ENCODE data around the gene FBXO34.
"Not testable (repeated sequence)": the region's sequence is repeated elsewhere in the genome, so short reads cannot be mapped to it uniquely, and the experiment has no call there.

FBXO34 gene

GRCh38 chr14:55381040-55381439, 109.8 kb downstream of the FBXO34 start:
- in situ Hi-C loops (cut with HindIII; ENCODE audit: low sequenced_read_pairs) = no loop called here

GRCh38 chr14:55381561-55381960, 110.3 kb downstream of the FBXO34 start:
- in situ Hi-C loops (cut with HindIII; ENCODE audit: low sequenced_read_pairs) = no loop called here

GRCh38 chr14:55382483-55382882, 111.3 kb downstream of the FBXO34 start:
- in situ Hi-C loops (cut with HindIII; ENCODE audit: low sequenced_read_pairs) = no loop called here

GRCh38 chr14:55383056-55383466, 111.8 kb downstream of the FBXO34 start:
- in situ Hi-C loops (cut with HindIII; ENCODE audit: low sequenced_read_pairs) = not testable (repeated sequence)

- in situ Hi-C loops (cut with HindIII; ENCODE audit: low sequenced_read_pairs) = no loop called here
These were observed 112.4 kb downstream of the FBXO34 start for GRCh38 chr14:55383541-55384140.

- in situ Hi-C loops (cut with HindIII; ENCODE audit: low sequenced_read_pairs) = no loop called here
These were observed 113.3 kb downstream of the FBXO34 start for GRCh38 chr14:55384536-55384935.

GRCh38 chr14:55386037-55386808, 115.0 kb downstream of the FBXO34 start:
- in situ Hi-C loops (cut with HindIII; ENCODE audit: low sequenced_read_pairs) = no loop called here

- in situ Hi-C loops (cut with HindIII; ENCODE audit: low sequenced_read_pairs) = no loop called here
These were observed 115.9 kb downstream of the FBXO34 start for GRCh38 chr14:55387121-55387520.

GRCh38 chr14:55388160-55388559, 116.9 kb downstream of the FBXO34 start:
- in situ Hi-C loops (cut with HindIII; ENCODE audit: low sequenced_read_pairs) = no loop called here

GRCh38 chr14:55389330-55389729, 118.1 kb downstream of the FBXO34 start:
- in situ Hi-C loops (cut with HindIII; ENCODE audit: low sequenced_read_pairs) = no loop called here

- in situ Hi-C loops (cut with HindIII; ENCODE audit: low sequenced_read_pairs) = no loop called here
These were observed 127.5 kb downstream of the FBXO34 start for GRCh38 chr14:55398679-55399078.

- in situ Hi-C loops (cut with HindIII; ENCODE audit: low sequenced_read_pairs) = no loop called here
These were observed 128.0 kb downstream of the FBXO34 start for GRCh38 chr14:55399183-55399582.

GRCh38 chr14:55399852-55400251, 128.6 kb downstream of the FBXO34 start:
- in situ Hi-C loops (cut with HindIII; ENCODE audit: low sequenced_read_pairs) = no loop called here

GRCh38 chr14:55401751-55402150, 130.5 kb downstream of the FBXO34 start:
- in situ Hi-C loops (cut with HindIII; ENCODE audit: low sequenced_read_pairs) = no loop called here
